Erythroblast (primary cell): ENCODE measurements around the gene PFAS.
"Not testable (repeated sequence)": the region's sequence is repeated elsewhere in the genome, so short reads cannot be mapped to it uniquely, and the experiment has no call there.

Source experiments
- DNase-seq, 2 experiments: peaks; one replicate each; lab custom pipeline; 2025; lab: John Stamatoyannopoulos, UW
- GATA1 ChIP-seq: IDR thresholded peaks from 2 replicates; pipeline ENCODE4 v1.6.1; 2011; ENCODE audit warnings: low read depth, mild to moderate bottlenecking, control low read depth, low read length, moderate library complexity
- POLR2A ChIP-seq: IDR thresholded peaks from 2 replicates; pipeline ENCODE4 v1.6.1; 2011; ENCODE audit warnings: mild to moderate bottlenecking, low read length

The PFAS gene

GRCh38 chr17:8248751-8249607 lies at the start of gene PFAS:
Gene PFAS (plus strand): TSS chr17:8249289. CDS start chr17:8253938, 4,649 bp downstream.
- DNase-seq = peak; percentile 95 to 98
- TF ChIP-seq GATA1 (no peak), POLR2A (peak; percentile 85)

GRCh38 chr17:8204761-8205555 lies 44.1 kb upstream of the PFAS start:
- no peak for DNase-seq
- TF ChIP-seq POLR2A (peak; percentile 38), GATA1 (no peak)

DNA sequence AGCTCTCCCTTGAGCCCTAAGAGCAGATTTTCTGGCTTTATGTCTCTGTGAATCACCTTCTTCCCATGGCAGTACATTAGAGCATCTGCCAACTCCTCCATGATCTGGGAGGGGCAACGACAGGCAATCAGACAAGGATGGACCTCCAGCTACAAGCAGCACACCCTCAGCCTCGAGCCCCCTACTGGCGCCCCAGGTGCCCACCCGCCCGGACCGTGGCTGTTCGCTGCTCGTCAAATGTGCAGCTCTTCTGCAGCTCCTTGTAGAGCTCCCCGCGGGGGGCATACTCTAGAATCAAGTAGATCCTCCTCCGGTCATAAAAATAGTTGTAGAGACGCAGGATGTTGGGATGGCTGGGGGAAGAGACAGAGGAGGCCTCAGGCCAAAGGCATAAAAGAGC lies 42.6 kb upstream of the PFAS start:
- TF ChIP-seq GATA1 (no peak), POLR2A (no peak)
- DNase-seq = no peak

DNA sequence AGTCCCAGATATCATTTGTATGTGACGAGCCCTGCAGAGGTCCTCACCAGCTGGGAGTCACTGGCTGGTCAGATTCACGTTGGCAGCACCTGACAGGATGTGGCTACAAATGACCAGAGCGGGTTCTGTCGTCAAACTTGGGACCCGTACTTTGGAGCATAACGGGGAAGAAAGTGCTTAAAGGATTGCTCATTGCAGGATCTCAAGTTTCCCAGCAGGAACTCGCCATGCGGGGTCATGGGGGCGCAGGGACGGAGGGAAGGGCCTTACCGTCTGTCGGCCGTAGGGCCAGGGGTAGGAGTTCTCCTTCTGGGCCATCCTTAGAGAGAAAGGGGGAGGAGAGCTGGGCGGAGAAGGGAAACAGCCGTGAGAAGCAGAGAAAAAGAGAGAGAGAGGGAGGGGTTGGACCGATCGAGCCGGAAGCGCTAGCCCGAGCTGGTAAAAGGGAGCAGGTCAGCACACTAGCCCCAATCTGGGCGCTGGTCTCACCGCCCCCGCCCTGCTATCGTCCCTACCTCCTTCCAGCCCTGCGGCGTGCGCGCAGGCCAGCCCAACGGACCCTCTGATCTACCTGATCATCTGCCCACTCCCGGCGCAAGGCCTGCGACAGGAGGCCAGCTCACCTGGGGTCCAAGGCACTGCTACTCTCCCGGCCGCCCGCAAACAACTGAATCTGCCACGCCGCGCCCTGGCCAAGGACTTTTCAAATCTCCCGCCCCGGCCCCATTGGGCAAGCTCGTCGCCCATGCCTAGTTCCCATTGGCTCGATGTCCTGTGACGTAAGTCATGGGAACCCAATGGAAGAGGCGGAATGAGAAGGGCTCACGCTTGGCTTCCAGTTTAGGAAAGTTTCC lies 39.0 kb upstream of the PFAS start, which contains the start of gene AURKB:
TSS of gene AURKB (minus strand) at position 669 of the 854 bp plus-strand sequence. CDS start at position 318, 351 bp downstream.
- DNase-seq = peak; percentile 95 to 97
- no peak for TF ChIP-seq GATA1
- TF ChIP-seq POLR2A = peak; percentile 95

DNA sequence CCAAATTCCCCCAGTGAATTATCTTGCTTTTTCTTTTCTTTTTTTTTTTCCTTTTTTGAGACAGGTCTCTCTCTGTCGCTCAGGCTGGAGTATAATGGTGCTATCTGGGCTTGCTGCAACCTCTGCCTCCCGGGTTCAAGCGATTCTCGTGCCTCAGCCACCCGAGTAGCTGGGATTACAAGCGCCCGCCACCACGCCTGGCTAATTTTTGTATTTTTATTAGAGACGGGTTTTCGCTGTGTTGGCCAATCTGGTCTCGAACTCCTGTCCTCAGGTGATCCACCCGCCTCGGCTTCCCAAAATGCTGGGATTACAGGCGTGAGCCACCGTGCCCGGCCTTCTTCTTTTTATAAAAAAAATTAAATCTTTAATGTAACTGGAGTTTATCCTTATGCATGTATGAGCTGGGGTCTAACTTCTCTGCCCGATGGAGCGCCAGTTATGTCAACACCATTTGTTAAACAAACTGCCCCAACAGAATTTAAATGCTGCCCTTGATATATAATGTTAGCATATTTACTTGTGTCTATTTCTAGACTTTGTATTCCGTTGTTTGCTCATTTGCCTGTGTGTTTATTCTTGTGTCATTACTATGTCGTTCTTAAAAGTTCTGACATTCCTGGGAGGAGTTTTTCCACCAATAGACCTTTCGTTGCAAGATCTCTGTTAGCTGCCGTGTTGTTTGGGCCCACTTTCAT lies 38.2 kb upstream of the PFAS start:
- no peak for TF ChIP-seq GATA1
- DNase-seq = no peak

GRCh38 chr17:8212312-8213180 lies 36.5 kb upstream of the PFAS start:
- TF ChIP-seq GATA1 = no peak
- TF ChIP-seq POLR2A = no peak
- no peak for DNase-seq

GRCh38 chr17:8214000-8214399 lies 35.1 kb upstream of the PFAS start:
- not testable (repeated sequence) for DNase-seq

GRCh38 chr17:8220783-8221662 lies 28.1 kb upstream of the PFAS start:
- TF ChIP-seq GATA1 (no peak), POLR2A (peak; percentile 48)
- DNase-seq = peak; percentile 91 to 94

- peak; percentile 92 to 95 for DNase-seq
- TF ChIP-seq POLR2A = no peak
- no peak for TF ChIP-seq GATA1
Measured at GRCh38 chr17:8221663-8222379, 27.3 kb upstream of the PFAS start.

GRCh38 chr17:8222380-8222629 lies 26.8 kb upstream of the PFAS start:
- TF ChIP-seq POLR2A (no peak), GATA1 (no peak)
- DNase-seq = no peak

DNA sequence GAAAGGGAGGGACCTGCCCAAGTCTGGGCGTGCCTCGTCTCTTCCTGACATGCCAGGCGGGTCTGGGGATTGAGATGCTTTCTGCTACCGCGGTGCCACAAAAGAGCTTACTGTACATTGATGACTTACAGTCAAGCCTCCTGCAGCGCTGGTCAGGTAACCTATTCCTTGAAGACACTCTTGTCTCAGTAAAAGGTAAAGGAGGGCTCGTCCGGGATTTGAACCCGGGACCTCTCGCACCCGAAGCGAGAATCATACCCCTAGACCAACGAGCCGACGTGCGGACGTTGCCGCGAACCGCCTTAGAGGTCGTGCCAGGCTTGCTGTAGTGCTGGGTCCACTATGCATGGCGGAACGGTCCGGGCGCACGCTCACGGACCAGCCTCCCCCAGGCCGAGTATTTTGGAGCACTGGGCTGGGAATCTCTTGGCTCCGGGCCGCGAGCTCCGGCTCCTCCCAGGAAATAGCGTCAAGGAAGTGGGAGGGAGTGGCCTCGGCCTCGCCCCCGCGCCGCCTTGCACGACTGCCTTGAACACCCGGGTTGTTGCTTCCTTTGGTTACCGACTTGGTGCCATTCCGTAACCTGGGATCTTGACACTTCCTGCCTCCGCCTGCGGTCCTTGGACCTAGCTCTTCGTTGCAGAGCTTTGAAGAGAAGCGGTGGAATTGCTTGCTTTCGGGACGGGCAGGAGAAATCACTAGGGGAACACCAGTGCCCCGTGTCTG lies 26.3 kb upstream of the PFAS start:
- peak; percentile 74 for TF ChIP-seq POLR2A
- TF ChIP-seq GATA1 = no peak
- peak; percentile 90 to 95 for DNase-seq
